ENCODE data around the gene NPAS3.

The NPAS3 gene

DNA sequence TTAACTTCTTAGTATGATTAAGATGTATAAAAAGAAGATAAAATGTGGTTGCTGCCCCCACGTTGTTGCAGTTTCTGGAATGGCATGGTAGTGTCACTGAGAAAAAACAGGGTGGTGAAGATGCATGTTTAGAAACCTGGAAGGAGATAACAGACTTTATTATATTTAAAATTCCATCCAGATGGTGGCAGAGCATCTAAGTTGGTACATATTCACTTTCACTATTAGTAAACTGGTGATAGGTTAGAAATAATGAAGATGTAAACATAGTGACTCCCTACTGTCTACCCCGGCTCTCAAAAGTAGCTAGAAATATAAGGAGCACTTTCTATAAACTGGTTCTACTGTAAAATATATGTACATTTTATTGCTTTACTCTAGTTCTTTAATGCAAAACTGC, 279.3 kb downstream of the NPAS3 start:
- H3K4me3 ChIP-seq (replicated peaks; ENCODE audit: low read depth, low read length) = no peak overlapping the region
- TF ChIP-seq, protein P1, sequence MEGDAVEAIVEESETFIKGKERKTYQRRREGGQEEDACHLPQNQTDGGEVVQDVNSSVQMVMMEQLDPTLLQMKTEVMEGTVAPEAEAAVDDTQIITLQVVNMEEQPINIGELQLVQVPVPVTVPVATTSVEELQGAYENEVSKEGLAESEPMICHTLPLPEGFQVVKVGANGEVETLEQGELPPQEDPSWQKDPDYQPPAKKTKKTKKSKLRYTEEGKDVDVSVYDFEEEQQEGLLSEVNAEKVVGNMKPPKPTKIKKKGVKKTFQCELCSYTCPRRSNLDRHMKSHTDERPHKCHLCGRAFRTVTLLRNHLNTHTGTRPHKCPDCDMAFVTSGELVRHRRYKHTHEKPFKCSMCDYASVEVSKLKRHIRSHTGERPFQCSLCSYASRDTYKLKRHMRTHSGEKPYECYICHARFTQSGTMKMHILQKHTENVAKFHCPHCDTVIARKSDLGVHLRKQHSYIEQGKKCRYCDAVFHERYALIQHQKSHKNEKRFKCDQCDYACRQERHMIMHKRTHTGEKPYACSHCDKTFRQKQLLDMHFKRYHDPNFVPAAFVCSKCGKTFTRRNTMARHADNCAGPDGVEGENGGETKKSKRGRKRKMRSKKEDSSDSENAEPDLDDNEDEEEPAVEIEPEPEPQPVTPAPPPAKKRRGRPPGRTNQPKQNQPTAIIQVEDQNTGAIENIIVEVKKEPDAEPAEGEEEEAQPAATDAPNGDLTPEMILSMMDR (IDR thresholded peaks at IDR 0.05; ENCODE audit: low read depth, low read length, missing control alignments) = no peak
- no peak for DNase-seq (ENCODE audit: extremely low read depth, low read depth)

DNA sequence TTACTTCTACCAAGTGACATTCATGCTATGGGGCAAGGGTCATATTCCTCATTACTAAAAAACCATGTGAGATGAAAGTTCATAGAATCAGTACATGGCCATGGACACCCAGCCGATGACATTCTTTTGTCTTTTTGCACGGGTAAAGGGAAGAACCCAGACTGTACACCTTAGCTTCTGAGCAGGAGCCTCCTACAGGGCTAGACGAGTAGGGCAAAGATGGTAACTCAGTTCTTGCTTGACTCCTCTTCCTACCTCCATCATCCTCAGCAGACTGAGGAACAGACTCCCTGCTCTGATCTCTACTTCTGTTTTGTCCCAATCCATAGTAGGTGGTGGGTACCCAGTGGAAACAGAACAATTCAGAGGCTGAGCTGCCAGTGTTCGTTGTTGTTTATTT, 281.3 kb downstream of the NPAS3 start:
- no peak overlapping the region for H3K4me3 ChIP-seq (replicated peaks; ENCODE audit: low read depth, low read length)

DNA sequence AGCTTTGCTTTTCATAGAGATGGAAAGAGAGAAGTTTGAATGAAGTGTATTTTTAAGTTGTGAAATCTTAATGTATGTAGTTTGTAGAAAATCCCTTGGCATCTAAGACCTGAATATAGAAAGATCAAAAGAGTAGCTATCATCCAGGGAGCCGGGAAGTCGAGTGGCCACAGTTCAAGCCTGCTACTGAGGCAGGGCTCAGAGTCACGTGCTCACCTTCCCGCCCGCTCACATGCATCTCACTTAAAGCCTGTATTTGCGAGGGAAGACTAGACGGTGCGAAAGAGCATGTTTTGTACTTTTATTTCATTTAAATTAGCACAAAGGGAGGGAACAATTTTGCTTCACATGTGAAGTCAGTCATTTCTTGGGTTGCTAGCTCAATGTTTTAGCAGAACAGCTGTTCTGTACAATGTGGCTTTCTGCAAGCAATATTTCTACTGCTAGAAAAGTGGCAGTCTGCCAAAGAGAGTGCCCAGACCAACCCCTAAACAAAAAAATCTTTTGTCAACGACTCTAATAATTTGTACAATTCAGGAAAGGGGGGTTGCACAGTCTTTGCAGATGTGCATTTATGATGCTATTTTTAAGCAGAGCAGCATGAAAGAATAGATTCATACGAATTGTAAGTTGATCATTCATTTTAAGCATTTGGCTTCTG, 290.7 kb downstream of the NPAS3 start:
- H3K4me3 ChIP-seq (replicated peaks; ENCODE audit: low read depth, low read length) = no peak overlapping the region
- no peak for DNase-seq (ENCODE audit: extremely low read depth, low read depth)
- TF ChIP-seq, protein P1 (IDR thresholded peaks at IDR 0.05; ENCODE audit: low read depth, low read length, missing control alignments) = no peak

More for the DNA sequence above, 281.3 kb downstream of the NPAS3 start:
- DNase-seq (ENCODE audit: extremely low read depth, low read depth) = no peak
- TF ChIP-seq, protein P1 (IDR thresholded peaks at IDR 0.05; ENCODE audit: low read depth, low read length, missing control alignments) = no peak

DNA sequence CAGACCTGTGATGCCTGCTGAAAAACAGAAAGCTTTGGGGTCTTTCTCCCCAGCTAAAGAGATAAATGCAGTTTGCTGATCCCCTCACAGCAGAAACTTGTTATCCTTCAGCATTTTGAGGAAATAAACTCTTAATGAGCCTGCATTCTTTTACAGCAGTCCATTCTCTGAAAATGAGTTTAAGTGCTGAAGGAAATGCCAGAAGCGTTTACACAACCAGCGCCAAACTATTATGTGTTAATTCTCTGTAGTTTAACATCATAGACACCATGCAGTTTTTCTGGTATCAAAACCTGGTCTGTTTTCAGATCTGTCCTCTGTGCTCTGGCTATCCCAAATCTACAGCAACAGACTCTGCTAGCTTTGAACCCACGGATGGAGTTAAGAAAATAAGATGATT, 291.3 kb downstream of the NPAS3 start:
- no peak for DNase-seq (ENCODE audit: extremely low read depth, low read depth)
- no peak overlapping the region for H3K4me3 ChIP-seq (replicated peaks; ENCODE audit: low read depth, low read length)
- TF ChIP-seq, protein P1 (IDR thresholded peaks at IDR 0.05; ENCODE audit: low read depth, low read length, missing control alignments) = no peak

DNA sequence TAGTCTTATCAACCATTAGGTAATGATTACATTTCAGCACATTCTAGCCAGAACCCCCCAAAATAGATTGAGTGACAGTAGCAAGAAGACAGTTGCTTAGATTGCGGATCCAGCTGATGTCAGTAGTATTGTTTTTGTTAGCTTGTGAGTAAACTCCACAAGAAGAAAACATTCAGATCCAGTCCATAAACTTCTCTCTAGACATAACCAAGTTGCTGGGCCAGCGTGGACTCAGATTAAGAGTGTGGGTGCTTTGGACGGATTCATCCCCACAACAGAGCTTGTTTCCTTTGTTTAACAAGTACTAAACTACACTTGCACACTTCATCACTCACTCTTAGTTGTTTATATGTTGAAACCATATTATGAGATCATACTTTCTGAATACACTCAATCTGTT, 293.4 kb downstream of the NPAS3 start:
- no peak overlapping the region for H3K4me3 ChIP-seq (replicated peaks; ENCODE audit: low read depth, low read length)
- TF ChIP-seq, protein P1 (IDR thresholded peaks at IDR 0.05; ENCODE audit: low read depth, low read length, missing control alignments) = no peak
- DNase-seq (ENCODE audit: extremely low read depth, low read depth) = no peak

DNA sequence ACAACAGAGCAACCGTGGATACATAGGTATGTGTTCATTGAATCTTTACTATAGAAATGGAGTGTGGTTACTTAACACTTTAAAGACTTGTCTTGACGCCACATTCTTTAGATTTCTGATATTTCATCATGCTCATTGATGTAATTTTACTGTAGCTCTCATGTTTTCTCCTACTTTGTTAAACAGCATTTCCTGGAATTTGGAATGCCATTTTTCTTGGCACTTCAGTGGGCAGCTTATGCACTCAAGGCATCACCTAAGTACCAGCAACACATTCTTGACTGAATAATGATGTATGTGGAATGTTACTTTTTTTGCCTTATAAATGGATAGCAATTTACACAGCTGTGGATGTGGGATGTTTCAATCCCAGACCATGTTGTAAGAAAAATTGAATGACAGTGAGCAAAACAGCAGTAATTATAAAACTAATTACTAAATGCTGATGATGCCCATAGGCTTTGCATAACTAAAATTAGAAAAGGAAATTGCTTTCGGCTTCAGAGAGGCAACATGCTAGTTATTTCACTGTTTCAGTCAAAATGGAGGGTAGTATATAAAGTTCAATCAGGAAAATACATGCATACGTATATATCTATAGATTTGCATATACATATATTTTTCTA, 298.5 kb downstream of the NPAS3 start:
- no peak overlapping the region for H3K4me3 ChIP-seq (replicated peaks; ENCODE audit: low read depth, low read length)
- no peak for DNase-seq (ENCODE audit: extremely low read depth, low read depth)
- TF ChIP-seq, protein P1 (IDR thresholded peaks at IDR 0.05; ENCODE audit: low read depth, low read length, missing control alignments) = no peak
